Fibroblast of mammary gland (primary cell): Measurements from ENCODE around the gene AUTS2.
A peak's percentile ranks its signal among the peaks of the same experiment; 100 is the strongest.

ENCODE experiments used
- DNase-seq: peaks from one replicate; pipeline ENCODE4 v3.0.0-alpha.2; 2010; ENCODE audit warnings: low read depth
- H3K4me3 ChIP-seq: 2 replicates; pipeline ENCODE4 v1.5.1; 2011; ENCODE audit warnings: low read depth, mild to moderate bottlenecking, low read length, moderate library complexity; ENCODE audit not compliant: control insufficient read depth
- CTCF ChIP-seq: conservative IDR thresholded peaks from 2 replicates; pipeline ENCODE4 v1.5.1; 2011; ENCODE audit warnings: low read depth, low read length, inconsistent platforms; ENCODE audit not compliant: control insufficient read depth, insufficient read depth

The AUTS2 gene

GRCh38 chr7:70673778-70674570, 1075.7 kb downstream of the AUTS2 start:
- no peak for DNase-seq
- no peak for TF ChIP-seq CTCF
- no peak overlapping the region for H3K4me3 ChIP-seq

GRCh38 chr7:70674571-70675010, 1076.3 kb downstream of the AUTS2 start:
- TF ChIP-seq CTCF: no peak
- no peak for DNase-seq

GRCh38 chr7:70676243-70676642, 1078.0 kb downstream of the AUTS2 start:
- TF ChIP-seq CTCF: no peak
- H3K4me3 ChIP-seq: no peak overlapping the region
- DNase-seq: no peak

More at GRCh38 chr7:70674571-70675010, 1076.3 kb downstream of the AUTS2 start:
- H3K4me3 ChIP-seq: no peak overlapping the region

- TF ChIP-seq CTCF: no peak
- peak; percentile 51 for DNase-seq
Measured at GRCh38 chr7:70678621-70679251, 1080.5 kb downstream of the AUTS2 start.

GRCh38 chr7:70679661-70680060, 1081.4 kb downstream of the AUTS2 start:
- no peak for TF ChIP-seq CTCF
- peak; percentile 39 for DNase-seq
- no peak overlapping the region for H3K4me3 ChIP-seq

More at GRCh38 chr7:70678621-70679251, 1080.5 kb downstream of the AUTS2 start:
- no peak overlapping the region for H3K4me3 ChIP-seq

GRCh38 chr7:70680306-70680705, 1082.0 kb downstream of the AUTS2 start:
- no peak for DNase-seq
- no peak overlapping the region for H3K4me3 ChIP-seq
- TF ChIP-seq CTCF: no peak
